Measurements from ENCODE around the gene MTMR11. TPM values are rescaled to one million over a fixed set of nuclear protein-coding genes. Genes with fewer than 3 reads are reported as not detected.
A peak's percentile ranks its signal among the peaks of the same experiment; 100 is the strongest.

The MTMR11 gene
- total and polyA plus RNA-seq, 2 experiments from 2014 or later: 34.0 to 37.0 TPM

DNA sequence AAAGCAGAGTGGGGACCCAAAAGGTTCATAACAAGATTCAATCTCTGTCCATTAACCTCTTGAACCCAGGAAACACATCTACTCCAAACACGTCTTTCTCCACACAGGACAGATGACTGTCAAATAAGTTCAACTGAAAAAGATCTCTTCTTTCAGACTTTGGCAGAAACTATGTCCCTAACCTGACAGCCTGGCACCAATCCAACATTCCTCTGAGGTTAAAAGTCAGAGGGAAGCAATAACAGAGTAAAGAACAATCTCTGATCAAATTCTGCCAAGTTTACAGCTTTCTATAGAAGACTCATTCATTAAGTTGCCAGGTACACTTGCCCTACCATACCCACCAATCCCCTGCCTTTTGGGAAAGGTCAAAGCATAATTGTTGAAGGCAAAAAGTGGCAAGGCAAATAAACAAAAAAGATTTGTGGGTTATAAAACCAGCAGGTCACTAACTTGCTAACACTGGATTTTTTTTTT is 41.9 kb upstream of the MTMR11 start:
- Histone ChIP-seq H3K79me2 (peaks cover 73% of the 10 kb centered on the region), H3K9me2 (replicated peaks; ENCODE audit: insufficient read depth) (no peaks in the 10 kb centered on the region), H3K4me2 (no peak overlapping the region), H3K9me3 (ENCODE audit: low read depth) (no peaks in the 10 kb centered on the region), H3K4me3 (no peak overlapping the region), H2AFZ (no peak overlapping the region), H3K4me1 (ENCODE audit: insufficient read depth) (peaks cover 5% of the 10 kb centered on the region), H3K36me3 (replicated peaks; ENCODE audit: insufficient read depth, low read depth) (no peaks in the 10 kb centered on the region), H3K27me3 (no peaks in the 10 kb centered on the region), H4K20me1 (ENCODE audit: insufficient read depth, poor library complexity, severe bottlenecking) (peaks cover 17% of the 10 kb centered on the region), H3K27ac (no peak overlapping the region)
- WGBS (ENCODE audit: low lambda C conversion rate, missing lambda C conversion rate): 60% methylated on average over 1 of the region's 1 CpG
- DNase-seq (ENCODE audit: low spot score): peak; percentile 44
- TF ChIP-seq EZH2 (IDR thresholded peaks at IDR 0.05; ENCODE audit: borderline replicate concordance) (no peak), EZH2phosphoT487 (IDR thresholded peaks at IDR 0.05; ENCODE audit: low read depth, severe bottlenecking, unreplicated experiment) (no peak)
- TF ChIP-seq, protein P1, sequence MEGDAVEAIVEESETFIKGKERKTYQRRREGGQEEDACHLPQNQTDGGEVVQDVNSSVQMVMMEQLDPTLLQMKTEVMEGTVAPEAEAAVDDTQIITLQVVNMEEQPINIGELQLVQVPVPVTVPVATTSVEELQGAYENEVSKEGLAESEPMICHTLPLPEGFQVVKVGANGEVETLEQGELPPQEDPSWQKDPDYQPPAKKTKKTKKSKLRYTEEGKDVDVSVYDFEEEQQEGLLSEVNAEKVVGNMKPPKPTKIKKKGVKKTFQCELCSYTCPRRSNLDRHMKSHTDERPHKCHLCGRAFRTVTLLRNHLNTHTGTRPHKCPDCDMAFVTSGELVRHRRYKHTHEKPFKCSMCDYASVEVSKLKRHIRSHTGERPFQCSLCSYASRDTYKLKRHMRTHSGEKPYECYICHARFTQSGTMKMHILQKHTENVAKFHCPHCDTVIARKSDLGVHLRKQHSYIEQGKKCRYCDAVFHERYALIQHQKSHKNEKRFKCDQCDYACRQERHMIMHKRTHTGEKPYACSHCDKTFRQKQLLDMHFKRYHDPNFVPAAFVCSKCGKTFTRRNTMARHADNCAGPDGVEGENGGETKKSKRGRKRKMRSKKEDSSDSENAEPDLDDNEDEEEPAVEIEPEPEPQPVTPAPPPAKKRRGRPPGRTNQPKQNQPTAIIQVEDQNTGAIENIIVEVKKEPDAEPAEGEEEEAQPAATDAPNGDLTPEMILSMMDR (IDR thresholded peaks at IDR 0.05; ENCODE audit: poor library complexity): no peak

DNA sequence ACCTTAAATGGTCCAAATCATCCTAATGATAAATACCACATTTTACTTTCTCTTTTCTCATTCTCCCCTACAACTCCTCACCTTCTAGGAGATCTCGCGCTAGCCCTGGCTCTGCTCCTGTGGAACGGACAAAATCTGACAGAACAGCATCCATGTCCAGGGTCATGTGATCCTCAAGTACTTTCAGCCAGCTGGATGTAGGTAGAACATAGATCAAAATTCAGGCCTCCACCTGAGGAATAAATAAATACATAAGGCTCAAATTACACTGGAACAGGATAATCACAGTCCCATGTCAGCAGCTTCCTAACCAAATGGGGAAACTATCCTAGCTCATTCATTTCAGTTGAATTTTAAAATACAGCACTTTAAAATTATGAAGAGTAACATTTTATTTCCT is 40.7 kb upstream of the MTMR11 start:
- Histone ChIP-seq H3K79me2 (peaks cover 61% of the 10 kb centered on the region), H3K9me3 (ENCODE audit: low read depth) (no peaks in the 10 kb centered on the region), H3K27me3 (no peaks in the 10 kb centered on the region), H3K4me3 (no peak overlapping the region), H3K9me2 (replicated peaks; ENCODE audit: insufficient read depth) (no peaks in the 10 kb centered on the region), H3K4me2 (no peak overlapping the region), H2AFZ (no peak overlapping the region), H3K36me3 (replicated peaks; ENCODE audit: insufficient read depth, low read depth) (no peaks in the 10 kb centered on the region), H4K20me1 (ENCODE audit: insufficient read depth, poor library complexity, severe bottlenecking) (peaks cover 12% of the 10 kb centered on the region), H3K4me1 (ENCODE audit: insufficient read depth) (peaks cover 5% of the 10 kb centered on the region), H3K27ac (no peak overlapping the region)
- DNase-seq (ENCODE audit: low spot score): no peak
- WGBS (ENCODE audit: low lambda C conversion rate, missing lambda C conversion rate): 96% methylated on average over 3 of the region's 3 CpGs
- TF ChIP-seq, protein P1 (IDR thresholded peaks at IDR 0.05; ENCODE audit: poor library complexity): no peak
- no peak for TF ChIP-seq EZH2phosphoT487 (IDR thresholded peaks at IDR 0.05; ENCODE audit: low read depth, severe bottlenecking, unreplicated experiment)
- TF ChIP-seq EZH2 (IDR thresholded peaks at IDR 0.05; ENCODE audit: borderline replicate concordance): no peak

DNA sequence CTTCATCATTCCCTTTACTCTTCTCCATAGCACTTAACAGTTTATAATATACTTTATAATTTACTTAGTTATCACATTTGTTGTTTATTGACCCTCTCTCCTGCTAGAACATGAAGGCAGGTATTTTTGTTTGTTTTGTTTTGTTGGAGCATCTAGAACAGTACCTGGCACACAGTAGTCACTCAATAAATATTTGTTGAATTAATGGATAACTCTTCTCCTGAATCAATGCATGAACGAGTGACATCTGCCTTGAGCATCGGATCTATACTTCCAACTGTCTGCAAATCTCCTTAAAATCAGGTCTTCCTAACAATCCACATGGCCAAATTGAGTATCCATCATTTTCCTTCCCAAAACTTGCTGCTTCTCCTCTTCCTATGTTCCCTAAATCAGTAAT is 35.9 kb upstream of the MTMR11 start:
- Histone ChIP-seq H2AFZ (no peak overlapping the region), H3K27me3 (no peaks in the 10 kb centered on the region), H3K9me3 (ENCODE audit: low read depth) (no peaks in the 10 kb centered on the region), H3K27ac (no peak overlapping the region), H3K4me1 (ENCODE audit: insufficient read depth) (no peaks in the 10 kb centered on the region), H4K20me1 (ENCODE audit: insufficient read depth, poor library complexity, severe bottlenecking) (peaks cover 3% of the 10 kb centered on the region), H3K36me3 (replicated peaks; ENCODE audit: insufficient read depth, low read depth) (no peaks in the 10 kb centered on the region), H3K4me3 (no peak overlapping the region), H3K4me2 (no peak overlapping the region), H3K9me2 (replicated peaks; ENCODE audit: insufficient read depth) (no peaks in the 10 kb centered on the region), H3K79me2 (peaks cover 21% of the 10 kb centered on the region)
- TF ChIP-seq EZH2 (IDR thresholded peaks at IDR 0.05; ENCODE audit: borderline replicate concordance): no peak
- TF ChIP-seq EZH2phosphoT487 (IDR thresholded peaks at IDR 0.05; ENCODE audit: low read depth, severe bottlenecking, unreplicated experiment): no peak
- TF ChIP-seq, protein P1 (IDR thresholded peaks at IDR 0.05; ENCODE audit: poor library complexity): no peak
- no peak for DNase-seq (ENCODE audit: low spot score)
- WGBS (ENCODE audit: low lambda C conversion rate, missing lambda C conversion rate): 93% methylated on average over 2 of the region's 2 CpGs

DNA sequence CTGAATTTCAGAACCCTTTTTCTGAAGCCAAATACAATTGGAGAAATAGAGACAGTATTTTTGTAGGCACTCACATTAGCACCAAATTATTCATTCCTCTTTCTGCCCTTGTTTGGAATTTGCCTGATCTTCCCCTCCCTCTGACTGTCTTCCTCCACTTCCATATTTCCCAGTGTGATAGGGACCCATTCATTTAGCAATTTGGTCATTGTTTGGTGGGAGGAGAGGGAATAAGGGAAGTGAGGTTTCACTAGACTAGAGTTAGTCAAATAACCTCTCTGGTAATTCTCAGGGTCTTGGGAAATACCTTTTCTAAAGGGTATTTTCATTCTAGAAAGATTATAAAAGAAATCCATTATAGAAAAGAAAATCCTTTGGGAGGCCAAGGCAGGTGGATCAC is 31.0 kb upstream of the MTMR11 start:
- H3K36me3 ChIP-seq (replicated peaks; ENCODE audit: insufficient read depth, low read depth): no peaks in the 10 kb centered on the region

More for the DNA sequence above, 31.0 kb upstream of the MTMR11 start:
- H3K4me2 ChIP-seq: no peak overlapping the region
- H3K79me2 ChIP-seq: peaks cover 2% of the 10 kb centered on the region
- no peak overlapping the region for H3K4me3 ChIP-seq
- no peaks in the 10 kb centered on the region for H3K4me1 ChIP-seq (ENCODE audit: insufficient read depth)
- no peaks in the 10 kb centered on the region for H3K27me3 ChIP-seq
- H3K9me3 ChIP-seq (ENCODE audit: low read depth): no peaks in the 10 kb centered on the region
- TF ChIP-seq, protein P1 (IDR thresholded peaks at IDR 0.05; ENCODE audit: poor library complexity): no peak
- TF ChIP-seq EZH2phosphoT487 (IDR thresholded peaks at IDR 0.05; ENCODE audit: low read depth, severe bottlenecking, unreplicated experiment): no peak
- no peak for TF ChIP-seq EZH2 (IDR thresholded peaks at IDR 0.05; ENCODE audit: borderline replicate concordance)
- H3K27ac ChIP-seq: no peak overlapping the region
- H4K20me1 ChIP-seq (ENCODE audit: insufficient read depth, poor library complexity, severe bottlenecking): peaks cover 3% of the 10 kb centered on the region
- no peak overlapping the region for H2AFZ ChIP-seq
- H3K9me2 ChIP-seq (replicated peaks; ENCODE audit: insufficient read depth): no peaks in the 10 kb centered on the region
- no peak for DNase-seq (ENCODE audit: low spot score)
